Measurements from ENCODE around the gene RFWD3.
"Not testable (repeated sequence)": the region's sequence is repeated elsewhere in the genome, so short reads cannot be mapped to it uniquely, and the experiment has no call there.

The RFWD3 gene

GRCh38 chr16:74660383-74660782 lies 6.3 kb downstream of the RFWD3 start:
- Histone ChIP-seq H3K4me1 (ENCODE audit: control insufficient read depth, insufficient read depth, low read length) (no peaks in the 10 kb centered on the region), H3K9ac (ENCODE audit: low read depth, low read length) (no peak overlapping the region), H3K27me3 (ENCODE audit: control insufficient read depth, insufficient read depth, low read length) (no peaks in the 10 kb centered on the region), H3K4me2 (ENCODE audit: low read length) (no peak overlapping the region), H3K36me3 (ENCODE audit: insufficient read depth, low read length) (peaks cover 70% of the 10 kb centered on the region), H3K4me3 (ENCODE audit: low read length) (no peak overlapping the region), H3K9me3 (replicated peaks; ENCODE audit: low read length) (no peaks in the 10 kb centered on the region)

GRCh38 chr16:74659041-74659440 lies 7.6 kb downstream of the RFWD3 start:
- no peak overlapping the region for H3K4me3 ChIP-seq (ENCODE audit: low read length)
- no peaks in the 10 kb centered on the region for H3K27me3 ChIP-seq (ENCODE audit: control insufficient read depth, insufficient read depth, low read length)
- H3K9ac ChIP-seq (ENCODE audit: low read depth, low read length) = no peak overlapping the region
- H3K36me3 ChIP-seq (ENCODE audit: insufficient read depth, low read length) = peaks cover 63% of the 10 kb centered on the region
- H3K4me1 ChIP-seq (ENCODE audit: control insufficient read depth, insufficient read depth, low read length) = no peaks in the 10 kb centered on the region
- no peaks in the 10 kb centered on the region for H3K9me3 ChIP-seq (replicated peaks; ENCODE audit: low read length)
- no peak overlapping the region for H3K4me2 ChIP-seq (ENCODE audit: low read length)

- Histone ChIP-seq H3K4me3 (ENCODE audit: low read length) (no peak overlapping the region), H3K4me1 (ENCODE audit: control insufficient read depth, insufficient read depth, low read length) (peaks cover 3% of the 10 kb centered on the region), H3K4me2 (ENCODE audit: low read length) (no peak overlapping the region), H3K9ac (ENCODE audit: low read depth, low read length) (no peak overlapping the region), H3K27me3 (ENCODE audit: control insufficient read depth, insufficient read depth, low read length) (no peaks in the 10 kb centered on the region), H3K36me3 (ENCODE audit: insufficient read depth, low read length) (peaks cover 53% of the 10 kb centered on the region), H3K9me3 (replicated peaks; ENCODE audit: low read length) (no peaks in the 10 kb centered on the region)
Measured at GRCh38 chr16:74657870-74658642, 8.6 kb downstream of the RFWD3 start.

GRCh38 chr16:74654536-74655050 lies 12.1 kb downstream of the RFWD3 start:
- no peaks in the 10 kb centered on the region for H3K9me3 ChIP-seq (replicated peaks; ENCODE audit: low read length)
- no peaks in the 10 kb centered on the region for H3K27me3 ChIP-seq (ENCODE audit: control insufficient read depth, insufficient read depth, low read length)
- no peak overlapping the region for H3K9ac ChIP-seq (ENCODE audit: low read depth, low read length)
- peaks cover 49% of the 10 kb centered on the region for H3K36me3 ChIP-seq (ENCODE audit: insufficient read depth, low read length)
- H3K4me2 ChIP-seq (ENCODE audit: low read length) = no peak overlapping the region
- peaks cover 7% of the 10 kb centered on the region for H3K4me1 ChIP-seq (ENCODE audit: control insufficient read depth, insufficient read depth, low read length)
- no peak overlapping the region for H3K4me3 ChIP-seq (ENCODE audit: low read length)

- not testable (repeated sequence) for H3K9me3 ChIP-seq (replicated peaks; ENCODE audit: low read length); H3K4me1 ChIP-seq (ENCODE audit: control insufficient read depth, insufficient read depth, low read length); H3K4me2 ChIP-seq (ENCODE audit: low read length); H3K27me3 ChIP-seq (ENCODE audit: control insufficient read depth, insufficient read depth, low read length); H3K9ac ChIP-seq (ENCODE audit: low read depth, low read length); H3K4me3 ChIP-seq (ENCODE audit: low read length)
- peaks cover 48% of the 10 kb centered on the region for H3K36me3 ChIP-seq (ENCODE audit: insufficient read depth, low read length)
Measured at GRCh38 chr16:74652883-74653282, 13.8 kb downstream of the RFWD3 start.

GRCh38 chr16:74652249-74652648 lies 14.4 kb downstream of the RFWD3 start:
- Histone ChIP-seq H3K4me1 (ENCODE audit: control insufficient read depth, insufficient read depth, low read length) (peaks cover 10% of the 10 kb centered on the region), H3K27me3 (ENCODE audit: control insufficient read depth, insufficient read depth, low read length) (no peaks in the 10 kb centered on the region), H3K36me3 (ENCODE audit: insufficient read depth, low read length) (peaks cover 50% of the 10 kb centered on the region), H3K9me3 (replicated peaks; ENCODE audit: low read length) (no peaks in the 10 kb centered on the region), H3K9ac (ENCODE audit: low read depth, low read length) (no peak overlapping the region), H3K4me3 (ENCODE audit: low read length) (no peak overlapping the region), H3K4me2 (ENCODE audit: low read length) (no peak overlapping the region)

- H3K9ac ChIP-seq (ENCODE audit: low read depth, low read length) = no peak overlapping the region
- H3K4me3 ChIP-seq (ENCODE audit: low read length) = no peak overlapping the region
- no peaks in the 10 kb centered on the region for H3K27me3 ChIP-seq (ENCODE audit: control insufficient read depth, insufficient read depth, low read length)
- H3K4me1 ChIP-seq (ENCODE audit: control insufficient read depth, insufficient read depth, low read length) = peaks cover 12% of the 10 kb centered on the region
- H3K4me2 ChIP-seq (ENCODE audit: low read length) = no peak overlapping the region
- peaks cover 48% of the 10 kb centered on the region for H3K36me3 ChIP-seq (ENCODE audit: insufficient read depth, low read length)
- H3K9me3 ChIP-seq (replicated peaks; ENCODE audit: low read length) = no peaks in the 10 kb centered on the region
Measured at GRCh38 chr16:74651841-74652240, 14.8 kb downstream of the RFWD3 start.

GRCh38 chr16:74650966-74651567 lies 15.6 kb downstream of the RFWD3 start:
- H3K9ac ChIP-seq (ENCODE audit: low read depth, low read length) = no peak overlapping the region
- peaks cover 48% of the 10 kb centered on the region for H3K36me3 ChIP-seq (ENCODE audit: insufficient read depth, low read length)
- no peak overlapping the region for H3K4me2 ChIP-seq (ENCODE audit: low read length)
- peaks cover 18% of the 10 kb centered on the region for H3K4me1 ChIP-seq (ENCODE audit: control insufficient read depth, insufficient read depth, low read length)
- H3K4me3 ChIP-seq (ENCODE audit: low read length) = no peak overlapping the region
- no peaks in the 10 kb centered on the region for H3K27me3 ChIP-seq (ENCODE audit: control insufficient read depth, insufficient read depth, low read length)
- H3K9me3 ChIP-seq (replicated peaks; ENCODE audit: low read length) = no peaks in the 10 kb centered on the region

- Histone ChIP-seq H3K9me3 (replicated peaks; ENCODE audit: low read length) (no peaks in the 10 kb centered on the region), H3K4me2 (ENCODE audit: low read length) (no peak overlapping the region), H3K4me3 (ENCODE audit: low read length) (no peak overlapping the region), H3K4me1 (ENCODE audit: control insufficient read depth, insufficient read depth, low read length) (peaks cover 18% of the 10 kb centered on the region), H3K9ac (ENCODE audit: low read depth, low read length) (no peak overlapping the region), H3K36me3 (ENCODE audit: insufficient read depth, low read length) (peaks cover 55% of the 10 kb centered on the region), H3K27me3 (ENCODE audit: control insufficient read depth, insufficient read depth, low read length) (no peaks in the 10 kb centered on the region)
Measured at GRCh38 chr16:74649839-74650504, 16.7 kb downstream of the RFWD3 start.

GRCh38 chr16:74641969-74642368 lies 24.7 kb downstream of the RFWD3 start:
- H3K4me2 ChIP-seq (ENCODE audit: low read length) = no peak overlapping the region
- H3K9ac ChIP-seq (ENCODE audit: low read depth, low read length) = no peak overlapping the region
- H3K4me1 ChIP-seq (ENCODE audit: control insufficient read depth, insufficient read depth, low read length) = peaks cover 11% of the 10 kb centered on the region
- peaks cover 61% of the 10 kb centered on the region for H3K36me3 ChIP-seq (ENCODE audit: insufficient read depth, low read length)
- no peaks in the 10 kb centered on the region for H3K9me3 ChIP-seq (replicated peaks; ENCODE audit: low read length)
- H3K27me3 ChIP-seq (ENCODE audit: control insufficient read depth, insufficient read depth, low read length) = no peaks in the 10 kb centered on the region
- H3K4me3 ChIP-seq (ENCODE audit: low read length) = no peak overlapping the region

GRCh38 chr16:74637742-74638453 lies 28.8 kb downstream of the RFWD3 start:
- no peaks in the 10 kb centered on the region for H3K4me1 ChIP-seq (ENCODE audit: control insufficient read depth, insufficient read depth, low read length)
- no peak overlapping the region for H3K4me3 ChIP-seq (ENCODE audit: low read length)
- H3K36me3 ChIP-seq (ENCODE audit: insufficient read depth, low read length) = peaks cover 44% of the 10 kb centered on the region

More at GRCh38 chr16:74637742-74638453, 28.8 kb downstream of the RFWD3 start:
- H3K9me3 ChIP-seq (replicated peaks; ENCODE audit: low read length) = no peaks in the 10 kb centered on the region
- no peaks in the 10 kb centered on the region for H3K27me3 ChIP-seq (ENCODE audit: control insufficient read depth, insufficient read depth, low read length)
- no peak overlapping the region for H3K4me2 ChIP-seq (ENCODE audit: low read length)
- no peak overlapping the region for H3K9ac ChIP-seq (ENCODE audit: low read depth, low read length)
